PC-9 (cell line): ENCODE measurements around the gene SH3GL2.

Experiments used
- CTCF ChIP-seq: fragments of 200-600 bp; sonication (generic); conservative IDR thresholded peaks from 2 replicates; pipeline ENCODE4 v1.6.1; 2017; ENCODE audit warnings: mixed run types, antibody characterized with exemption, mild to moderate bottlenecking, moderate library complexity
- EZH2 ChIP-seq: fragments of 200-600 bp; sonication (generic); IDR thresholded peaks from 2 replicates; pipeline ENCODE4 v1.8.0; 2017; ENCODE audit warnings: antibody characterized with exemption, low read depth

DNA sequence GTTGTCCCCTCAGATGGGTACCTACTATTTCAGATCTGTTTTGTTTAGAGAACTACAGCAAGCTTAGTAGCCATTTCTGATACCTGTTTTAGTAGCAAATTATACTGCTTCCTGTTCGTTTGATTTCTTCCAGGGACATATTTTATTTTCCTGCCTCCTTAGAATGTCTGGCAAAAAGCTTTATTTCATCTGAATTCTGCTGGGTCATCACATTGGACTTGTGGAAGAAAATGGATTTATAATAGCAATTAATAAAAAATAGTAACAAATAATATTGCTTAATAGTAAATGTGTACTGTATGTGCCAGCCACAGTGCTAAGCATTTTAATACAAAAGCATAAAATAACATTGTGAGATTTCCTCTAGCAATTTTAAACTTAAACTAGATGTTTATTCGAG lies 79.4 kb downstream of the SH3GL2 start:
- TF ChIP-seq CTCF (no peak), EZH2 (no peak)
